Tibial nerve (tissue), 4 donors: ENCODE data around the gene GSC2.
"Not testable (repeated sequence)": the region's sequence is repeated elsewhere in the genome, so short reads cannot be mapped to it uniquely, and the experiment has no call there.

Source experiments
- EP300 ChIP-seq, 2 donors: sonication (generic); formaldehyde crosslinking; IDR thresholded peaks; one replicate each; pipeline ENCODE4 v1.6.1; 2017; ENCODE audit warnings: antibody characterized with exemption in 2 of 2, mild to moderate bottlenecking in 1 of 2
- POLR2A ChIP-seq, 2 donors: fragments of 450-650 bp; IDR thresholded peaks; one replicate each; pipeline ENCODE4 v1.6.1; 2017; ENCODE audit warnings: antibody characterized with exemption in 2 of 2, mild to moderate bottlenecking in 2 of 2, moderate library complexity in 2 of 2
- TF ChIP-seq, protein P1 (sequence below), 5 experiments: fragments of 200-600 bp in 3 of 5; fragments of 450-650 bp in 2 of 5; sonication (generic) in 3 of 5; IDR thresholded peaks; one replicate each; pipeline ENCODE4 v1.5.1; 2016 to 2019; ENCODE audit warnings: antibody characterized with exemption in 5 of 5, mild to moderate bottlenecking in 3 of 5, moderate library complexity in 2 of 5

- TF ChIP-seq, protein P1, sequence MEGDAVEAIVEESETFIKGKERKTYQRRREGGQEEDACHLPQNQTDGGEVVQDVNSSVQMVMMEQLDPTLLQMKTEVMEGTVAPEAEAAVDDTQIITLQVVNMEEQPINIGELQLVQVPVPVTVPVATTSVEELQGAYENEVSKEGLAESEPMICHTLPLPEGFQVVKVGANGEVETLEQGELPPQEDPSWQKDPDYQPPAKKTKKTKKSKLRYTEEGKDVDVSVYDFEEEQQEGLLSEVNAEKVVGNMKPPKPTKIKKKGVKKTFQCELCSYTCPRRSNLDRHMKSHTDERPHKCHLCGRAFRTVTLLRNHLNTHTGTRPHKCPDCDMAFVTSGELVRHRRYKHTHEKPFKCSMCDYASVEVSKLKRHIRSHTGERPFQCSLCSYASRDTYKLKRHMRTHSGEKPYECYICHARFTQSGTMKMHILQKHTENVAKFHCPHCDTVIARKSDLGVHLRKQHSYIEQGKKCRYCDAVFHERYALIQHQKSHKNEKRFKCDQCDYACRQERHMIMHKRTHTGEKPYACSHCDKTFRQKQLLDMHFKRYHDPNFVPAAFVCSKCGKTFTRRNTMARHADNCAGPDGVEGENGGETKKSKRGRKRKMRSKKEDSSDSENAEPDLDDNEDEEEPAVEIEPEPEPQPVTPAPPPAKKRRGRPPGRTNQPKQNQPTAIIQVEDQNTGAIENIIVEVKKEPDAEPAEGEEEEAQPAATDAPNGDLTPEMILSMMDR (IDR thresholded peaks at IDR 0.05): not testable (repeated sequence)
- TF ChIP-seq POLR2A, EP300 (IDR thresholded peaks at IDR 0.05): not testable (repeated sequence)
Observed at GRCh38 chr22:19156109-19156508, 6.0 kb upstream of the GSC2 start.
